Amygdala (tissue), 56 donors: ENCODE measurements around the gene STX5.
"Not testable (repeated sequence)": the region's sequence is repeated elsewhere in the genome, so short reads cannot be mapped to it uniquely, and the experiment has no call there.

ENCODE experiments used
- DNase-seq, 56 donors: peaks; one replicate each; lab custom pipeline; 2025; lab: John Stamatoyannopoulos, UW

Gene STX5

DNA sequence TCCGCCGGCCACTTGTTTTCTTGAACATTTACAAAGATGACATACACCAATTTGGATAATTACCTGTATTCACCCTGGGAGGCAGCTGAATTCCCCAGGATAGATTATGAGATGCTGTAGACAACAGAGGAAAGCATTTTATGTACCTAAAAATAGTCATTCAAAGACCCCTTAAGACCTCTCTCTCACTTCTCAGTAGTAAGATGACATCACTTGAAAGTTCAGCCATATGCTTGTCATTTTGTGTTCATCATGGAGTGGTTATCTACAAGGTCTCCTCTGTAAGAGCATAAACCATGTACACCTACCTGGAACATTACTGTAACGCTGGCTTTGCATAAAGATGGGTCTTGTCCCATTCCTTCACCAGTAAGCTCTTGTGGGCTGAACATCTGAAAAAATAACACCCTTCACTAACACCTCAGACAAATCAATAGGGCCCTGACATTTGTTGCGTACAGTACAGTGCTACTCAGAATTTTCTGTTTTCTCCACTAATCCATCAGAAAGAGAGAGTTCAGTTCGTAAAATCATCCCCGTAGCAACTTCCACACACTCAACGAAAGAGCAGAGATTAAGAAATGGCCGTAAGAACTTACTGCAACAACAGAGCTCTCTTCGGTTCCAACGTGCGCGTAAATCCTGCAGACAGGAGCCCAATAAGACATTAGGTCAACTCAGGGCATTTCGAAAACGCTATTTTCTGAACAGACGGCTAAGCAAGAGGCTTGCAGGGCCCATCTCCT, 23.1 kb upstream of the STX5 start:
- no peak for DNase-seq

DNA sequence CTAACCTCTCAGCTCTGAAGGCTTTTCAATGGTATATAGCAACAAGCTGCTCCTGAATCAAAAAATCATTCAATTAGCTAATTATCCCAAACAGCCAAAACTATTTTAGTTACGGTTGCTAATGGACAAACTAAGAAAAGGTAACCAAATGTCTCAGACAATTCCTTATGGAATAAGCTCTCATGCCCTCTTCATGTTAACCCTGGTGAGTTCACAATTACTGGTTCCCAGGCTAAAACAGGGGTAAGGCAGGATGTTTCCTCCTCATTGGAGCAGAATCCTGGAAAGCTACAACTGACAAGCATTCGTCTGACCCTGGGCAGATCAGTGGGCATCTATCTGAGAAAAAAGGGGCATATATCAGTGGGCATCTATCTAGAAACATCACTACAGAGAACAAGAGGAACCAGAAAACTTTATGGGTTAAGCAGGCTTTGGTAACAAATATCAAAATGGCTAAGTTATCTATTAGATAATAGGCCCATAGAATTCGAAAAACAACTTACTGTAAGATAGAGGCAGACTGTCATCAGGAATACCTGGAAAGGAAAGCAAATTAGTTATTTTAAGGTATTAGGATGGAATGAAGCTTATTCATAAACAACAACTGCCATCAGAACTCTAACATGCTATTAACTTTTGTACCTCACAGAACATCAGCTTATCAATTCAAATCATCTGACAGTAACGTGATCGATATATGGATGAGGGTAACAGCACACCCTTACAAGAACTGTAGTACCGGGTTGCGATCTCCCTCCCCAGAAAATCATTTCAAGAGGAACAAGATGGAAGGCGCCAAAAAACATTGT, 22.4 kb upstream of the STX5 start:
- DNase-seq: no peak

DNA sequence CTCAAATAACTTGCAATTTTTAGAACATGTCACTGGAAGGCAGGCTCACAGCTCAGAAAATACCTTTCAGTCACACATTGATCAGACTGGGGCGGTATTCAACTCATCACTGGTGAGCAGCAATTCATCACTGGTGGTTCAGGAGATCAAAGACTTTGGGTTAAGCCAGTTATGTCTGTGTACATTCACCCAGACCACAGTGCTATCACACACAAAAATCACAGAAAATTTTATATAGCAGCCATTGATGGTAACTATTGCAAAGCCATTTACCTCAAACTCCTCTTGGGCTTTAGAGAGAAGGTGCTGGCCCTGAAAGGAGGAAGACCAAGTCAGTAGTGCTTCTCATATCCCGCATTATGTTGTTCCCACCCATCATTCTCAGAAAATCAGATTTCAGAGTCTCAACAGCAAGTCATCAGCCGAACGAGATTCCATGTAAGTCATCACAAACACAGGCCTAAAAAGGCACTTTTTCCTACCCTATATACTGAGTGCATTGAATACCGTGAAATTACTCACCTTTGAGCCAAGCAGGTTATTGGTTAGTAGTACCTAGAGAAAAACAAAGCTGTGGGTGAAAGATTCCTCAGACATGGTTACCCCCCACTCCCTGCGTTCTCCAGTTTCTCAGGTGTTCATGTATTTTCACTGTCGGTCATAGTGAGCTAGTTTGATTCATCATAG, 21.6 kb upstream of the STX5 start:
- DNase-seq: no peak

DNA sequence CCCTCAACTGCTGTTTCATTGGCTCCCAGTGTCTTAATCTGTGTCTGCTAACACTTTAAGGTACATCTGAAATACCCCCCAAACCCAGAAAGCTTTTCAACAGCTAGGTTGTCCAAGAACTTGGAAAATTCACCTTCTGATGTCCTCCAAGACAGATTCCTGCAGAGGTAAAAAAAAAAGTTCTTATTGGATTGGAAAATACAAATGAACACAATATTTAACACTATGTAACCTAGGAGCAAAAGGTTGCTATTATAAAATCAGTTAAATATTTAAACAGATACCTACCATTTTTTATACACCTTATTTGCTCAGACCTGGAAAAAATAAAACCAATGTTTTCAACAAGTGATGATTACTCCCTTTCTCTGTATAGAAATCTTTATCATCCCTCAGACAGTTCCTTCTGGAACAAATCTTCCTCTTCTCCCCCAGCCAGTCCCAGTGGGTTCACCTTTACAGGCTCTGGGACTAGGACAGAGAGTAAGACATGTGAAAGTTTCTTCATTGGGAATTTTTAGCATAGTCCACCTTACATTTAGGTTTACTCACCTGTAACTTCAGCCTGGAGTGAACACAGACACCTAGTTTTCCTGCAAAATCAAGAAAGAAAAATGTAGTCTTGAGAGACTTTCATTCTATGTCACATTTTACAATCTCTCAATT, 20.8 kb upstream of the STX5 start:
- no peak for DNase-seq

DNA sequence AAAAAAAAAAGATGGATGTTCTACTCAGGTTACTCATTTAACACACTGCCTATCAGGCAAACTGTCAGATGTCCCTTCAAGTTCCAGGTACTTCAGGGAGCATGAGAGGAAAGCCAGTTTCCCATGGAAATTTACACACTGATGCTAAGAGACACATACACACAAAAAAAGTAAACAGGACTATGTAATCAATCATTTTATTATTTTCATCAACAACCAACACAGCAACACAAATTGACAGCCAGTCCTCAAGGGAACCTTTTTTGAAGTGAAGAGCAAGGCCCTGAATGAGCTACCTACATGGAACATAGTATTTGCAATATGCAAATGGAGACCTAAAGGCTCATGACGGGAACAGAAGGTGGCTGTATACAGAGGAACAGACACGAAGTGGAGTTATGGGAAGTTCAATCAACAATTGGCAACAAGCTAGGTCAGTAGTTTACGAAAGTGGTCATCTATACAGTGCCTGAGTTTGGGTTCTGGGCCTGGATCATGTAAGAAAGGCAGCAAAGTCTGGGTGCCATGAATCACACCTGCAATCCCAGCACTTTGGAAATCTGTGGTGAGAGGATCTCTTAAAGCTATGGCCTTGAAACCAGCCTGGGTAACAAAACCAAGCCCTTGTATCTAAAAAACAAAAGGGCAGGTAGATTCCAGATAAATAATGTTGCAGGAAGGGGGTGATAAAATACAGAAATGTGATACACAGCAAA, 20.1 kb upstream of the STX5 start:
- DNase-seq: no peak

DNA sequence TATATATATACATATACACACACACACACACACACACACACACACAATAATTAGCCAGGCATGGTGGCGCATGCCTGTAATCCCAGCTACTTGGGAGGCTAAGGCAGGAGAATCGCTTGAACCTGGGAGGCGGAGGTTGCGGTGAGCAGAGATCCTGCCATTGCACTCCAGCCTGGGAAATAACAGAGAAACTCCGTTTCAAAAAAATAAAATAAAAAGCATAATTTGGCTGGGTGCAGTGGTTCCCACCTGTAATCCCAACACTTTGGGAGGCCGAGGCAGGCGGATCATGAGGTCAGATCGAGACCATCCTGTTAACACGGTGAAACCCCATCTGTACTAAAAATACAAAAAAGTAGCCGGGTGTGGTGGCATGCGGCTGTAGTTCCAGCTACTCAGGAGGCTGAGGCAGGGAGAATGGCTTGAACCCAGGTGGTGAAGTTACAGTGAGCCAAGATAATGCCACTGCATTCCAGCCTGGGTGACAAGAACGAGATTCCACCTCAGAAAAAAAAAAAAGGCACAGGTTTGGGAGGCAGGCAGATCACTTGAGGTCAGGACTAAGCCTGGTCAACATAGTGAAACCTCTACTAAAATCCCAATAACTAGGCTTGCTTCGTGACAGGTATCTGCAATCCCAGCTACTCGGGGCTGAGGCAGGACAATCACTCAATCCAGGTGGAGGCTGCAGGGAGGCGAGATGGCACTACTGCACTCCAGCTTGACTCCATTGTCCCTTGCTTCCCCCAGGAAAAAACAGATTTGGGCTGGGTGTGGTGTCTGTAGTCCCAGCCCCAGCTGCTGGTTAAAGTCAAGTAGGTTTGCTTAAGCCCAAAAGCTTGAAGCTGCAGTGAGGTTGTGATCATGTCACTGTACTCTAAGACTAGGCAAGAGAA, 19.3 kb upstream of the STX5 start:
- no peak for DNase-seq

DNA sequence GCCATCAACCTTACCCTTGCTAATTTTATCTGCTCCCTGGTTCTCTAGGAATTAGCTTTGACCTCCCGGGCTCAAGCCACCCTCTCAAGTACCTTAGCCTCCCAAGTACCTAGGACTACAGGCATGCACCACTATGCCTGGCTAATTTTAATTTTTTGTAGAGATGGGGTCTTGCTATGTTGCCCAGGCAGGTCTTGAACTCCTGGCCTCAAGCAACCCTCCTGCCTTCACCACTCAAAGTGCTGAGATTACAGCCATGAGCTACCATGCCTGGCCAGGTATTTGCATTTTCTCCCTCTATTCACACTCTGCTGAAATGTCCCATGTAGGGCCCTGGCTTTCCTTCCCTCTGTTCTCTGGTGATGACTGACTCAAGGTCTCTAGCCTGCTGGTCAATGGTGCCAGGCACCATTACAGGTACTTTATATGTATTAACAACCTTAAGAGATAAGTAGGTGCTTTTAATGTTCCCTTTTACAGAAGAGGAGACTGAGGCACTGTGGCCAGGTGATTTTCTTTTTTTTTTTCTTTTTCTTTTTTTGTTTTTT, 16.0 kb upstream of the STX5 start:
- no peak for DNase-seq

DNA sequence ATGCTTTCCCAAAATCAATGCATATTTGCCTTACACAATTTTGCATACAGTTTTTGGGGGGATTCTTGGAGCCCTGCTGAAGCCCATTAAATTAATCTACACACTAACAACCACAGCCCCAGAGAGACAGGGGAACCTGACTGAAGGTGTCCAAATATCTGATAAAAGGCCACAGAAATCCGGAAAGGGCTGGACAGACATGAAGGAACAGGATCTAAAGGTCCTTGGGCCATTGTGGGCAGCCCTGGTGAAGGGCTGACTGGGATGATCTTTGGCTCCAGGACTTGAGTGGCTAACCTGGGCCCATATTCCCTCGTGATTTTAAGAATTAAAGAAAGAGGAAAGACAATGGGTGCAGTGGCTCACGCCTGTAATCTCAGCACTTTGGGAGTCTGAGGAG, 14.3 kb upstream of the STX5 start:
- DNase-seq: no peak

DNA sequence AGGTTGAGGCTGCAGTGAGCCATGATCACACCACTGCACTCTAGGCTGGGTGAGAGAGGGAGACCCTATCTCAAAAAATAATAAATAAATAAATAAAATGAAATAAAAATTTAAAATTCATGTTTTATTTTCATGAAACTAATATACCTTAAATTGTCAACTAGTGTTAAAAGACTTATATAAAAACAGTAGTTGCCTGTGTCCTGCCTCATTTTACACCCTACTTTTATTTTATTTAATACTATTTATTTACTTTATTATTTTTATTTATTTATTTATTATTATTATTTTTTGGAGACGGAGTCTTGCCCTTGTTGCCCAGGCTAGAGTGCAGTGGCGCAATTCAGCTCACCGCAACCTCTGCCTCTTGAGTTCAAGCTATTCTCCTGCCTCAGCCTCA, 12.3 kb upstream of the STX5 start:
- no peak for DNase-seq

DNA sequence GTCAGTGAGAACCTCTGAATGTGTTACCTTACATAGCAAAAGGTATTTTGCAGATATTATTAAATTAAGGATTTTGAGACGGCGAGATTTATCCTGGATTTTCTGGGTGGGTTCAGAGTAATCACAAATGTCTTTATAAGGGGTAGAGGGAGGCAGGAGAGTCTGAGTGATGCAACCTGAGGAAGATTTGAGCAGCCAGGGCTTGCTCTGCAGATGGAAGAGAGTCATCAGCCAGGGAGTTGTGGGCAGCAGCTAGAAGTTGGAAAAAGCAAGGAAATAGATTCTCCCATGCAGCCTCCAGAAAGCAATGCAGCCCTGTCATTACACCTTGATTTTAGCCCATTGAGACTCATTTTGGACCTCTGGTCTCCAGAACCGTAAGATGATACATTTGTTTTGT, 11.6 kb upstream of the STX5 start:
- no peak for DNase-seq

DNA sequence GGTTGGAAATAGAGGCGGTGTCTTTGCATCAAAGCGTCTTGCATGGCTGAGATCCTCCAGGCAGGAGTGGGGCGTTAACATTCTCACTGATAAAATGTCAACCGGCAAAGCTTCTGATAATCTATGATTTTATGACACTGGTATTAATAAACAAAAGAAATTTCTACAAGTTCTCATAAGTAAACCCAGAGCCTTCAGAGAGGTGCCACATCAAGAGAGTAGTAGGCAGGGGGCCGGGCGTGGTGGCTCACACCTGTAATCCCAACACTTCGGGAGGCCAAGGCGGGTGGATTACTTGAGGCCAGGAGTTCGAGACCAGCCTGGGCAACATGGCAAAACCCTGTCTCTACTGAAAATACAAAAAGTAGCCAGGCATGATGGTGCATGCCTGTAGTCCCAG, 11.0 kb upstream of the STX5 start:
- not testable (repeated sequence) for DNase-seq

DNA sequence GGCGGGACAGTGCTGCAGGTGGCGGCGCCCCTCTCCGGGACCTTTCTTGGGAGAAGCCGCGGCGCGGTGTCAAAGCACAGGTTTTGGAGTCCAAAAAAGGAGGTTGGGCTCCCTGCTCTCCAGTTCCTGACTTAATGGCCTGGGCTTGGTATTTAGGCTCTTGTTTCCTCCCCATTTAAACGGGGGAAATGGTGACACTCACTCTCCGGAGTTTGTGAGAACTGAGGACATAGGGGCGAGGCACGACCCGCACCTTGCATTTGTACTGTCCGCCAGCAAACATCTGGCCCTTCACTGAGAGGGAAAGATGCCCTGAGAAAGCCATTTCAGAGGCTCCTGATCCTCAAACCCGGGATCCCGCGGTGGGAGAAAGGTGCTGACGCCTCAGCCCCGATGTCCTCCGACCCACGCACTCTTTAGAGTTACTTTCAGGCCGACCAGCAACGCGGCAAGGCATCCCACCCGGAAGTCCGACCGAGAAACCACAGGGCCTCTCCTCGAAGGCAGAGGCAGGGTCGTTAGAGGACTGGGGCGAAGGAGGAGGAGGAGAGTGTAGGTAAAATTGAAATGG, 10.4 kb upstream of the STX5 start:
- peak in 18 of 56 donors; percentile 7 to 57 (median 36) for DNase-seq

DNA sequence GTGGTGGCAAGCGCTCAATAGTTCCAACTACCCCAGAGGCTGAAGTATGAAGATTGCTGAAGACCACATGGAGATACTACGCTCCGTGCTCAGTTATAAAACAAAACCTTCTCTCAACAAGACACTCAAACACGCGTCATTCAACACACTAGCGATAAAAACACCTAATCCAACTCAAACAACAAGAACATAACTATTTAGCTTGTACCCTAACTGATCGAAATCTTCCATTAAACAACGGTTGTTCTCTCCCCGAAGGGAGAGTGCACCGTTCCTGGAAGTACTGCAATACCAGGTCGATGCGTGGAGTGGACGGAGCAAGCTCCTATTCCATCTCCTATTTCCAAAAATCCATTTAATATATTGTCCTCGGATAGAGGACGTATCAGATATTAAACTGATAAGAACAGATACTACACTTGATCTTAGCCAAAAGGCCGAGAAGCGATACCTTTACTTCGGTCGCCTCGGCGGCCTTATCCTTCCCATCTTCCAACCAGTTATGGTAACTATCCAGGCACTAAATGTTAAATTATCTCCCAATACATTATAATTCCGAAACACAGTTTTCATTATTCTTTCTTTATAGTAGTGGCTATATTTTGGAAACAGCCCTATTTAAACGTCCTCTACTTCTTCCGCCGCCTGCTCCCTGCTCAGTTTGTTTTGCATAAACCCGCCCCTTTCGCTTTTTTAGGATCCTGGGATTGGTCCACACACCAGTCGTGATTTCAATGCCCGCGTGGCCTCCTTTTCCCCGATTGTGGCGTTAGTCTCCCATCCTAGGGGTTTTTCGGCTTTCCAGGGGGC, 9.7 kb upstream of the STX5 start:
- DNase-seq: peak in 55 of 56 donors; percentile 31 to 96 (median 78)

DNA sequence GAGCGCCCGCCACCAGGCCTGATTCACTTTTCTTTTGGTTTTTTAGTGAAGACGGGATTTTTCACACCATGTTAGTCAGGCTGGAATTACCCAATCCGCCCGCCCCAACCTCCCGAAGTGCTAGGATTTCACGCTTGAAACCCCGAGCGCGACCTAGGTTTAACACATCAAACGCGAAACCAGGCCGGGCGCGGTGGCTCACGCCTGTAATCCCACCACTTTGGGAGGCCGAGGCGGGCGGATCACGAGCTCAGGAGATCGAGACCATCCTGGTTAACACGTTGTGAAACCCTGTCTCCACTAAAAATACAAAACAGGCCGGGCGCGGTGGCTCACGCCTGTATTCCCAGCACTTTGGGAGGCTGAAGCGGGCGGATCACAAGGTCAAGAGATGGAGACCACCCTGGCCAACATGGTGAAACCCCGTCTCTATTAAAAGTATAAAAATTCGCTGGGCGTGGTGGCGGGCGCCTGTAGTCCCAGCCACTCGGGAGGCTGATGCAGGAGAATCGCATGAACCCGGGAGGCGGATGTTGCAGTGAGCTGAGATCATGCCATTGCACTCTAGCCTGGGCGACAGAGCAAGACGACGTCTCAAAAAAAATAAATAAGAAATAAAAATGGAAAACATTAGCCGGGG, 9.0 kb upstream of the STX5 start:
- peak in 41 of 56 donors; percentile 5 to 73 (median 32) for DNase-seq

DNA sequence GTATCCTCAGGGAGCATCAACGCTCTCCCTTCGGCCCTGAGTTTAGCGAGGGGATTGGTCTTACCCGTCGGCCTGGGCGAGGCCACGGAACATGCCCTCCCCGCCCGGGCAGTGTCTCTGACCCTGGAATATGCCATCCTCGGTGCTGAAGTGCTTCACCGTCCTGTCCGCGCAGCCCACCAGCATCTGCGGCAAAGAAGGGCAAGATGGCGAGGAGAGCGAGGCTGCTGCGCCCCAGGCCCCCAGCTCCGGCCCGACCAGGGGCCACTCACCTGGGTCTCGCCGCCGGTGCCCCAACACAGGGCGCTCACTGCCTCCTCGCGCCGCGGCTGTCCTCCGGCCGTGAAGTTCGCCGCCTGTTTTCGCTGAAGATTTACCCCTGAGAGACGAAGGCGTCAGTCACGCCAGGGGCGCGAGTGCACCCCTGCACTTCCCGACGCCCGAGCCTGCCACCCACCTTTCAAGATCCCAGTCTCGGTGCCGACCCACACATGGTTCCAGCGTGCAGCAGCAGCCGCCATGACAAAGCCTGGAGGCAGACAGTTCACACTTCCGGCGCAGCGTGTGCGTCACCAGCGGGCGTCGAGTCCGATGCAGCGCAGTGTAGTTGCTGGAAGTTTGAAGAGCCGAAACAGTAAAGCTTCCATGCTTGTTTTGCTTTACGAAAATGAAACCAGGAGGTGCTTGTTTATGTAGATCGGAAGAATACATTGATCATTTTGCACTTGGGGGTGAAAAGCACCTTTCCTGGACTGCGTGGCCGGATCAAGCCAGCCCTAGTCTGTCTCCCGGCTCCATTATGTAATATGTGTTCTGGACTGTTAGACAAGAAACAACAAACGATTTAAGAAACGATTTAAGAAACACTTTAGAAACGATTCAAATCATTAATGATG, 7.4 kb upstream of the STX5 start, which contains the start of gene WDR74:
WDR74 (minus strand) TSS at position 541 of the 896 bp plus-strand sequence; CDS start at position 521, 20 bp downstream.
- peak; percentile 71 to 98 (median 87) for DNase-seq

DNA sequence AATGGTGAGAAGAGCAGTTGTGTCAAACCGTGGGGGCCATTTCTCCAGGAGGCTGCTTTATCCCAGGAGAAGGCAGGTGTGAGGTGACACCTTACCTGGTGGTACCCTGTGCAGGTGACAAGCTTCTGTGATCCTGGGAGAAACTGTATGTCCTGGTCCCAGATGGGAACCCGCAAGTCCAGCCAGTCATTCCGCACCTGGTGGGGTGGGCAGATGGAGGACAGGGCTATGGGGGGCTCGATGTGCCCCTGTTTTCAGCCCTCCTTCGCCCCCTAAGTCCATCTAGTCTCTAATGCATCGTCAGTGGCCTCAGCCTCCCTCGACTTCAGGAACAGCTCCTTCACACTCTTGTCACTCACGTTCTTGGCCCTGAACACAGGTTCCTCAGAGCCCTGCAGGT, 3.5 kb upstream of the STX5 start:
- DNase-seq: no peak
